ENCODE results near the gene SLC19A1. TPM values are rescaled to one million over a fixed set of nuclear protein-coding genes. Genes with fewer than 3 reads are reported as not detected.

SLC19A1 gene
- total and polyA plus RNA-seq, 4 donors = 8.4 to 28.0 (median 13.0) TPM

GRCh38 chr21:45540601-45540970 is 1.7 kb downstream of the SLC19A1 start:
- WGBS = 93% methylated on average over 10 of the region's 10 CpGs
- Histone ChIP-seq H3K4me3 (ENCODE audit: low read depth in 1 of 3, low read length in 3 of 3) (no peak overlapping the region), H3K27ac (ENCODE audit: low read depth in 1 of 2, low read length in 2 of 2) (no peak overlapping the region), H3K36me3 (ENCODE audit: control insufficient read depth in 4 of 4, insufficient read depth in 3 of 4, low read depth in 1 of 4, low read length in 3 of 4) (no peaks in the 10 kb centered on the region), H3K9me3 (ENCODE audit: control insufficient read depth in 4 of 4, low read length in 3 of 4) (no peaks in the 10 kb centered on the region), H3K4me1 (ENCODE audit: control insufficient read depth in 4 of 4, insufficient read depth in 4 of 4, low read length in 3 of 4) (peaks cover 5 to 31% (median 12%) of the 10 kb centered on the region in 4 donors), H3K9ac (ENCODE audit: low read depth in 1 of 2, low read length in 2 of 2) (no peak overlapping the region), H3K27me3 (ENCODE audit: control insufficient read depth in 4 of 4, insufficient read depth in 4 of 4, low read length in 3 of 4) (no peaks in the 10 kb centered on the region)
- no peak for DNase-seq (ENCODE audit: low spot score)
- TF ChIP-seq RAD21 (IDR thresholded peaks at IDR 0.05) = no peak
- no peak for TF ChIP-seq CTCF (IDR thresholded peaks at IDR 0.05; ENCODE audit: low read depth, low read length, missing input control)
- no peak for TF ChIP-seq NR2F2 (IDR thresholded peaks at IDR 0.05)
- TF ChIP-seq HNF4A (conservative IDR thresholded peaks at IDR 0.05) = no peak
- TF ChIP-seq FOXA2 (IDR thresholded peaks at IDR 0.05) = no peak
- TF ChIP-seq MAX (IDR thresholded peaks at IDR 0.05) = no peak
- TF ChIP-seq JUND (IDR thresholded peaks at IDR 0.05) = no peak
- no peak for TF ChIP-seq FOXA1 (IDR thresholded peaks at IDR 0.05)
- TF ChIP-seq YY1 (IDR thresholded peaks at IDR 0.05) = no peak
- TF ChIP-seq HNF4G (IDR thresholded peaks at IDR 0.05) = no peak
- TF ChIP-seq REST (IDR thresholded peaks at IDR 0.05) = no peak
- no peak for TF ChIP-seq GABPA (IDR thresholded peaks at IDR 0.05 in 1 of 2, conservative IDR thresholded peaks at IDR 0.05 in 1 of 2)
- no peak for TF ChIP-seq ZBTB33 (IDR thresholded peaks at IDR 0.05)
- no peak for TF ChIP-seq EGR1 (IDR thresholded peaks at IDR 0.05; ENCODE audit: low read depth in 2 of 2)
- no peak for TF ChIP-seq RXRA (IDR thresholded peaks at IDR 0.05)
- no peak for TF ChIP-seq SP1 (IDR thresholded peaks at IDR 0.05)
- TF ChIP-seq ATF3 (IDR thresholded peaks at IDR 0.05) = no peak
- TF ChIP-seq TAF1 (conservative IDR thresholded peaks at IDR 0.05) = no peak
